ENCODE data around the gene ZFAND6. TPM values are rescaled to one million over a fixed set of nuclear protein-coding genes. Genes with fewer than 3 reads are reported as not detected.
A peak's percentile ranks its signal among the peaks of the same experiment; 100 is the strongest.

The ZFAND6 gene
- total RNA-seq, 1 experiment from 2014 or later = 177 TPM

DNA sequence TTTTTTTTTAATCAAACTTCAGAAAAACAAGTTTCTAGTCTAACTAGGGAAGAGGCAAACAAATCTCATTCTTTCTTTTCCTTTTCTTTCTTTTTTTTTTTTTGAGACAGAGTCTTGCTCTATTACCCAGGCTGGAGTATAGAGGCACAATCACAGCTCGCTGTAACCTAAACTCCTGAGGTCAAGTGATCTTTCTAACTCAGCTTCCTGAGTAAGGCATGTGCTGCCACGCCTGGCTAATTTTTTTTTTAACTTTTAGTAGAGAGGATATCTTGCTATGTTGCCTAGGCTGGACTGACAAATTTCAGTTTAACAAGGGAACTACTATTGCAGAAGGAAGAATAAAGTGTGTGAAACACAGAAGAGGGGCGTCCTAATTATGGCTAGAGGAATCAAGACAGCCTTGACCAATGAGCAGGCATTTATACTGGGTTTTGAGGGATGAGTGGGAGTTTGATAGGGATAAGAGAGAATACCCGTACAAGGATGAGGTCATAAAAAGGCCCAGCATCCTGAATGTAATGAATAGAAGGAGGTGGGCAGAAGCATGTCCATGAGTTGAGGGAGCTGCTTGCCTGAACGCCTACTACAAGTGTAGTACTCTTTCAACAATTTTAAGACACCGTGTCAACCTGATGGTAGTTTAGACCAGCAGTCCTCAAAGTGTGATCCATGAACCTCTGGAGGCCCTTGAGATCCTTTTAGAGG, 6.7 kb upstream of the ZFAND6 start:
- no peak for DNase-seq (ENCODE audit: low read depth)

DNA sequence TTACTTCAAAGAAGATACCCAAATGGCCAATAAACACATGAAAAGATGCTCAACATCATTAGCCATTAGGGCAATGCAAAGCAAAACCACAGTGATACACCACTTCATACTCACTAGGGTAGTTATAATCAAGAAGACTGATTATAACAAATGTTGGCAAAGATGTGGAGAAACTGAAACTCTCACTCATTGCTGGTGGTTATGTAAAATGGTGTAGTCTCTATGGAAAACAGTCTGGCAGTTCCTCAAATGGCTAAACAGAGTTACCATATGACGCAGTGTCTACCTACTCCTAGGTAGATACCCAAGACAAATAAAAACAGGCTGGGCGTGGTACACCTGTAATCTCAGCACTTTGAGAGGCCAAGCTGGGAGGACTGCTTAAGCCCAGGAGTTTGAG, 3.5 kb upstream of the ZFAND6 start:
- no peak for DNase-seq (ENCODE audit: low read depth)

DNA sequence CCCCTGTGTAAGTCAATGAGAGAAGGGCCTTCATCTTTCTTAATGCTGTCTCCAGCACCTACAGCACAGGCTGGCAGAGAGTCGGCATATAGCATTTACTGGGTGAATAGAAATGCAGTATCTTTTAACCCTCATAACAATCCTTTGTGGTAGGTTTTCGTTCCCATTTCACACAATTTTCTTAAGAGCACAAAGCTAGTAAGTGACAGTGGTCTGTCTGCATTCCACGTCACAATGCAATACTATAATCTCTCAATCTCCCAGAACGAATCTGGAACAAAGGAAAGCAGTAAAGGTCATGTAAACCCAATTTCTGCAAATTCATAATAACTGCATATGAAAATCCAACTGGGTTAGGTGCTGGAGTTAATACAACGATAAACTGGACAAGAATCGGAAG, 1.4 kb upstream of the ZFAND6 start:
- no peak for DNase-seq (ENCODE audit: low read depth)

DNA sequence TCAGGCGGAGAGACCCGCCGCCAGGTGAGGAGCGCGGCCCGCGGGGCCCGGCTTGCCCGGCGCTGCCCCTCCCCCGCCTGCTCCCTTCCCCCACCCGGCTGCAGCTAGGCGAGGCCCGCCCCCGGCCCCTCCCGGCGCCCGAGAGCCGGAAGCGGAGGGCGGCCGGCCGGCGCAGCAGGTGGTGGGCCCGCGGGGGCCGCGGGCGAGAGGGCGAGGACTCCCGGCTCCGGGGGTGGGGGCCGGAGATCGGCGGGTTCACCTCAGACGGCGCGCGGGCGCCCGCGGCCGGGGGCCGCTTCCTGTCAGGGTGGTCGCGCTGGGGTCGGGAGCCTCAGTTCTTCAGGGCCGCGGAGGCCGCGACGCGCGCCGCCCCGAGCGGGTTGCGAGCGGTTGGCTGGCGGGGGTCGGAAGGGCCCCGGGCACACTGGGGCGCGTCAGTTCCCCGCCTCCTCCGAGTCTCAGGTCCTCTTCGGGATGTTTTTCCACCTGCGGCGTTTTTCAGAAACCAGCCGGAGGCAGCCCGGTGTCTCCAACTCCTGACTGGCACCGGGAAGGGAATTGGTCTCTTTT, 395 bp downstream of the ZFAND6 start:
- peak; percentile 70 for DNase-seq (ENCODE audit: low read depth)

DNA sequence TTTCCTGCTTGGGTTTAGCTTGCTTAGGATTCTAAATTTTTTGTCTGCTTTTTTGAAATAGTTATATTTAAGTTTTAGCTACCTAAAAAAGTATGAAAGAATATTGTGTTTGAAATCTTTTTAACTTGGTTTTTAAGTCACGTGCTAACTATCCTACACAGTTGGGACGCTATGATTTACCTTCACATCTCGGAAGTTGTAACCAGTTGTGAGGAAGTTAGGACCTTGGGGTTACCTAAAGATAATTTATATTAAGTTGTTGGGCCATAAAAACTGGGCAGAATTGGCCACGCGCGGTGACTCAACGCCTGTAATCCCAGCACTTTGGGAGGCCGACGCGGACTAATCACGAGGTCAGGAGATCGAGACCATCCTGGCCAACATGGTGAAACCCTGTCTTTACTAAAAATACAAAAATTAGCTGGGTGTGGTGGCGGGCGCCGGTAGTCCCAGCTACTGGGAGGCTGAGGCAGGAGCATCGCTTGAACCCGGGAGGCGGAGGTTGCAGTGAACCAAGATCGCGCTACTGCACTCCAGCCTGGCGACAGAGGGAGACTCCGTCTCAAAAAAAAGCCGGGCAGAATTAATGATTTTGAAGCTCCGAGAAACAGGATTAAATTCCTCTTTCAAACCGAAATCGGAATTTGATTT, 1.0 kb downstream of the ZFAND6 start:
- DNase-seq (ENCODE audit: low read depth) = peak; percentile 58

DNA sequence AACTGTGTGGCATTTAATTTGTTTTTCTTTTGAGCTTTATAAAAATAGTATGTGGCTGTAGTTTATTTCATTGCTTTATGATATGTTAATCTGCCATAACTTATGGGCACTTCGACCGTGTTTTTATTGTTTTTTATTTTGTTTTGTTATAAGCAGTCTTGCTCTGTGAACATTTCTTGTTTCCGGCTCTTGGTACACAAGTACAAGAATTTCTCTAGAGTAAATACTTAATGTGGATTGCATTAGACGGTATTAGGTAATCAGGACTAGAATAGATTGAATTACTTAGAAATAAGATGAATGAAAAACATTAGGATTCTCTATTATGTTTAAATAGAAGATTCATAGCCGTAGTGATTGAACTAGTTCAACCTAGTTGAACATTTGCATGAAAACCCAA, 2.1 kb downstream of the ZFAND6 start:
- DNase-seq (ENCODE audit: low read depth) = no peak

DNA sequence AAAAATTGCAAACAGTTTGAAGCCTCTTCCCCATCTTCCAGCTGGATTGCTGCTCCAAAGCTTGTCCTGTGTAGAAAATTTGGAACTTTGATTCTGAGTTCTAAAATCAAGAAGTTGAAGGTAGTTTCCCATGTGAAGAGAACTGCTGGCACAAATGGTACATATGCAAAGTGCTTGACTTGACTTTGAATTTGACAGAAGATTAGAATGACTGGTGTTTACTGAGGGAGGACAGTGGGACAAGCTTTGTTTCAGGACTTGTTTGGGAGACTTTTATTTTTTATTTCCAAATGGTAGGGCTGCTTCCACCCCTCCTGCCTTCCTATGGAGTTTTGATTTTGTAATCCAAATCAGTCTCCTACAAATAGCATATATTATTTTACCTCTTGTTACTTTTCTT, 7.4 kb downstream of the ZFAND6 start:
- no peak for DNase-seq (ENCODE audit: low read depth)

DNA sequence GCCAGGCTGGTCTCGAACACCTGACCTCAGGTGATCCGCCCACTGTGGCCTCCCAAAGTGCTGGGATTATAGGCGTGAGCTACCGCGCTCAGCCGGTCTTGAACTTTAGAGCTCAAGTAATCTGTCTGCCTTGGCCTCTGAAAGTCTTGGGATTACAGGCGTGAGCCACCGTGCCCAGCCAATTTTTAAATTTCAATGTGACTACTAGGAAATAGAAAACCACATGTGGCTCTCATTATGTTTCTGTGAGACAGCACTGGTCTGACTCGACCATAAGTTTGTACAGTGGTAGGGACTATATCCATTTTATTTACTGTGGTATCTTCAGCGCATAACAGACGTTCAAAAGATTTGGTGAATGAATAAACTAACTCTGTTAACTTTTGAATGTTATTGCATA, 9.1 kb downstream of the ZFAND6 start:
- peak; percentile 32 for DNase-seq (ENCODE audit: low read depth)

DNA sequence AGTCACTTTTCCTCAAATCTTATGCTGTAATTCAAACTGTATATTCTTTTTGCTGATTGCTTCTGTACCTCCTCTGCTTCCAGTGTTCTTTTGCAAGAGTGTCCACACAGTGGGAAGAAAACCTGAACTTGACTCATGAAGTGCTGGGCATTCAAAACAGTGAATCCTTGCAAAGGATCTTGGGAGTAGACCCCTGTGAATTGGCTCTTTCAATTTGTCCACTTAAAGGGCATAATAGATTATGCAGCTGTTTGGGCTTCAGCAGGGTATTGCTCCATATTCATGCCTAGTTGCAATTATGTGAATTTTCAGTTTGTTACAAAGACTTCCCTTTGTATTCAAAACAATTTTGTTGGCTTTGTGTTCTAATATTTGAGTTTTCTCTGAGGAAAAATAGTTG, 11.4 kb downstream of the ZFAND6 start:
- DNase-seq (ENCODE audit: low read depth) = peak; percentile 18

DNA sequence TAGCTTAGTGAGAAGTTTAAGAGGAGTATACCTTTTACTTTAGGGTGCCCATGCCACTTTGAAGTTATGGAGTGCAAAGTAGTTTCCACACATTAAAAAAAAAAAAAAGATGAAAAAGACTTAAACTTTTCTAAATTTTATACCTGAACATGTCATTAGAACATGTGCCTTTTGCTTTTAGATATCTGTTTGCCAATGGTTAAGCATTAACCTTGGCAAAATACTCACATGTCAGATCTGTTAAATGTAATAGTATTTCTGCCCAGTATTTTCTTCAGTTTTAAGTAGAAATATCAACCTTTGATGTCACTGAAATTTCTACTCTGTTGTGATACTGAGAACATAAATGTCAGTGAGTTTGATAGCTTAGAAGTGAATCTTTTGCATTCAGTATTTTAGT, 12.2 kb downstream of the ZFAND6 start:
- no peak for DNase-seq (ENCODE audit: low read depth)

DNA sequence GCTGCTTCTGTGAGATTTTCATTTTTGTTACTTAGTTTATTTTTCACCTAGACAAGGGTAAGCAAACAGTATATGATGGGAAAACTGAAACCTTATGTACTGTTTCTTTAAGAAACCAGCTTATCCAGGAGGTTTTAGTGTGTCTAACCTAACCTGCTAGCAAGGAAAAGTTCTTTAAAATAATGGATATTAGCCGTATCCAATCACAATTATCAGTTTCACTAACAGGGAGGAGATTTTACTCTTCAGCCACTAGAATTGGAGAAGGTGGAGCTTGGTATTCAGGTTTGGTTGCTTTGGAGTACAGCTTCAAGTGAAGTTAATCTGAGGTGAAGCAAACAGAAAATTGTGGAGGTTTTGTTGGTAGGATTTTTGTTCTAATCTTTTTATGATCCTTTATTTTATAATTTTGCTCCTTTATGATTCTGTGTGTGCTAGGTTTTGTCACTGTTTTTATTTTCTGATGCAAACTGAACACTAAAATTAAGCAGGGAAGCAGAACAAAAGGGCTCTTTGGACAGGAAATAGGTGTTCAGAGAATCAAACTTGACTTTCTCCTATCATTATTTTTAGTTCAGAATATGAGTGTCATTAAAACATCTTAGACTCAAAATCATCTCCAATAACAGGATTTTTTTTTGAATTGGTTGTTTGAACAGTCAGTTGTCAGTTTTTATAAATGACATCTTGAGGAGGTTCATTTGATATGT, 13.0 kb downstream of the ZFAND6 start:
- DNase-seq (ENCODE audit: low read depth) = peak; percentile 95

DNA sequence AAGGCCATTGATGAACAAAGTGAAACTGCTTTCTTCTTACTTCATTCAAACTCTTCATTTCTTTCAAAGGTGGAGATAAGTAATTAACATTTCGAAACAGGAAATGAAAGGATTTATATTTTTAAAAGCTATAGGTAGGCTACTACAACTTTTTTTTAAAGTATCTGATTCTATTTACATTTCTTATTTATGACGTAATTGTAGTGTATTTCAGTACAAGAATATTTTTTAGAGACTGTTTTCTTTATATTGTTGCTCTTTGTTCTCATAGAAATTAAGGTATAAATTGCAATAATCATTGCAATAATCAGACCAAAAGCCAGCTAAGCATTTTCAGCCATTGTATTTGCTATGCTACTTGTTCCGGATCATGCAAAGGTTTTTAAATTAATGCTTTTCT, 13.7 kb downstream of the ZFAND6 start:
- no peak for DNase-seq (ENCODE audit: low read depth)

DNA sequence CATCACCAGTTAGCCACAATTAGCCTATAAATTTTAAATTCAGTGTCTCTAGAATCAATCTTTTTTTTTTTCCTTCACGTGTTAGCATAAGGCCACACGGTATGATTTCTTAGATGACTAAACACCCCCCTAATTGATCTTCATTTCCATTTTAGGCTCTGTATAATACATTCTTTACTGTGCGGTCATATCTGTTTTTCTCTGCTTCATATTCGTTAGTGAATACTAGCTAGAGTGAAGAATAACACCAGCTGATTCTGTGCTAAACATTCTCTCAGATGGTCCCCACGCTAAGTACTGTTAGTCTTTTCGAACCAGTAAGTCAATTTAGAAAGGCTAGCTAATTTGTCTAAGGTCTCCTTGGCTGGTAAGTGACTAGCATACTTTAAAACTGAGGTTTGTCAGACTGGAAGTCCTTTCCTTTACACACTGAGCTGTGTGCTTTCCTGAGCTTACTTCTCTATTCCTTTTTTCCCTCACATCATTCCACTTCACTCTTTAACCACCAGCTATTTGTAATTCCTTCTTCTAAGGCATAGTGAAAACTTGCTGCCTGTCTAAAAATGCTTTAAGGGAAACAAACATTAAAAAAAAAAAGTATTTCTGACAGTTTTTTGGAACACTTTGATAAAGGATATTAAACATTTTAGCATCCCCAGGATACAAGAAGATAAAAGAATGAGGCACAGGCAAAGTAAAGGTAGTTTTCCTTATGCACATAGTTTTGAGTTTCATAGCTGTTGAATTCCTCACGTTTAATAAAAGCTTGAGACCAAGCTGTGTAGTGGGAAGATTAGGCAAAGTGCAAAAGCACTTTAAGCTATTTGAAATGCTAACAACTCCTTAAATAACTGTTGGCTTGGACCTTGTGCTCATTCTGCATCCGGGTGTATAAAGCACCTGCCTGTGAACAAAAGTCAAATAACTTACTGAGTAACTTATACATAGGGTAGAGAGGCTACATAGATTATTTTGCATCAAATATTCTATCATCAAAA, 17.1 kb downstream of the ZFAND6 start:
- DNase-seq (ENCODE audit: low read depth) = peak; percentile 13

DNA sequence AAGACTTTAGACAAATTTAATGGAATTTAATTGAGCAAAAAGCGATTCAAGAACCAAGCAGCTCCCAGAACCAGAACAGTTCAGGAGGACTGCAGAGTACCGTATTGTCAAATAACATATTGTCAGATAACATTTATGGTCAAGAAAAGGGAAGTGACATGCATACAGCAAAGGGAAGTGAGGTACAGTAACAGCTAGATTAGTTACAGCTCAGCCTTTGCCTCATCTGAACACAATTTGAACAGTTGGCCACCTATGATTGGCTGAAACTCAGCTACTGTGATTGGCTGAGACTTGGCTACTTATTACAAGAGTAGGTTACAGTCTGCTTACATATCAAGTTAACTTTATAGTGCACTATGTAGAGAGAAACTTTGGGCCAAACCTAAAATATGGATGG, 21.9 kb downstream of the ZFAND6 start:
- no peak for DNase-seq (ENCODE audit: low read depth)

DNA sequence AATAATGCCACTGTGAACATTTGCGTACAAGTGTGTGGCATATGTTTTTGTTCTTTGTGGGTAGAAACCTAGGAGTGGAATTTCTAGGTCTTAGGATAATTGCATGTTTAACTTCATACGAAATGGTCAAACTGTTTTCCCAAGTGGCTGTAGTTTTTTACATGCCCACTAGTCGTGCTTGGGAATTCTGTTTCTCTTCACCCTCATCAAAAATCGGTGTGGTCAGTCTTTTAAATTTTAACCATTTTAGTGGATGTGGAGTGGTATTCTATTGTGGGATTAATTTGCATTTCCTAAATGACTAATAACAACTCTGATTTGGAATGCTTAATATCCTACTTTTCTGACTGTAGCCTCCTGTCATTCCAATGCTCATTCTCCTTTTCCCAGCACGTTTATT, 27.6 kb downstream of the ZFAND6 start:
- DNase-seq (ENCODE audit: low read depth) = peak; percentile 8

DNA sequence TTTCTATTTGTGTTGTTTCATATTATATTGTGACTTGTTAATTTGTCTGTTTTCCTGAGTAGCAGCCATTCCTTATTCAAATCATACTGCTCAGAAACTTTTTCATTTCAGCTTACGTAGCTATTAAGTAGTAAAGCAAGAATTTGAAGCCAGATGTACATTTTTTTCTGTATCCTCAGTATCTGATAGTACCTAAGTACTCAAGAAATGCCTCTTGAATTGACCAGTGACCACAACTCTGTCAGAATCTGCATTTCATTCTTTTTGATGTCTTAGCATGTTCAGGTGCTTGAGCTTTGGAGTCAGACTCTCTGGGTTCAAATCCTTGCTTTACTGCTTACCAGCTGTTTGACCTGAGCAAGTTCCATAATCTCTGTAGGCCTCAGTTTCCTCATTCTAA, 30.6 kb downstream of the ZFAND6 start:
- no peak for DNase-seq (ENCODE audit: low read depth)

DNA sequence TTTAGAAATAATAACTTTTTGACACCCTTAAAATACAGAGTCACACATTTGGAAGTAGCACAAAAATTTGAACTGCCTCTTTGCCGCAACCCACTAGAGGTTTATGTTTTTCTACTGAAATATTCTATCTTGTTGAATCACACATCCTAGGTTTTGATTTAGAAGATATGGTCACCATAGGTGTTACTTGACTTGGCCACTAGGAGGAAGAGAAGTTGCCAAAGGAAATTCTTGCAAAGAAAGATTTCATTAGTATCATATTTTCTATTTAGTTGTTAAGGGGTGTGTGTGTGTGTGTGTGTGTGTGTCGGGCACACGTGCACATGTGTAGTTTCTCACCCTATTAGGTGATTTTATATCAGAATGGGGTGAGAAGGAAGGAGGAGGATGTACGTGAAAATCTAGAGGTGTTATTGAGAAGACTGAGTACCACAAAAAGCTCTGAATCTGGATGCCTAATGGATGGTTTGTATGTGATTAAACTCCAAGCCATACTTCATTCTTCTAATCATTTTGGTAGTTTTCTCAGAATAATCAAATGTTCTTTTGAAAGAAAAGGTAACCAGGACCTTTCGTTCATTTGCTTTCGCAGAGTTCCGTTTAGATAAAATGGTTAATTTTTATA, 31.5 kb downstream of the ZFAND6 start:
- no peak for DNase-seq (ENCODE audit: low read depth)

DNA sequence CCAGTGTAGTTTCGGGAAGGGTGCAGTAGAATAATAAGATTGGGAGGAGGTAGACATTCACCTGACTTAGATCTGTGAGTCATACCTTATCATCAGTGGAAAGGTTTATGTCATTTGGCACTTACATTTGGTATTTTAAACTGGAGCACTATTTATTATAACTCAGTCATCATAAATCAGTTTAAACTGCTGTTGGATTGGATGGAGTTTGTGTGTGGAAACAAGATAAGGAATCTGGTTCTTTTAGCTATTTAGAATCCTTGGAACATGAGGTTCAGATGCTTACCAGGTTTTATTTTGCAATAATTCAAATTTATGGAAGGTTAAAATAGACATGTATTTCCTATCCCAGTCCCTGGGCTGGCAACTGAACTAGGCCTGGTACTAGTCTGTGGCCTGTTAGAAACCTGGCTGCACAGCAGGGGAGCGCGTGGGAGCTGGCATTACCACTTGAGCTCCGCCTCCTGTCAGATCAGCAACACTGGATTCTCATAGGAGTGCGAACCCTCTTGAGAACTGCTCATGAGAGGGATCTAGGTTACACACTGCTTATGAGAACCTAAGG, 34.5 kb downstream of the ZFAND6 start:
- DNase-seq (ENCODE audit: low read depth) = peak; percentile 36

DNA sequence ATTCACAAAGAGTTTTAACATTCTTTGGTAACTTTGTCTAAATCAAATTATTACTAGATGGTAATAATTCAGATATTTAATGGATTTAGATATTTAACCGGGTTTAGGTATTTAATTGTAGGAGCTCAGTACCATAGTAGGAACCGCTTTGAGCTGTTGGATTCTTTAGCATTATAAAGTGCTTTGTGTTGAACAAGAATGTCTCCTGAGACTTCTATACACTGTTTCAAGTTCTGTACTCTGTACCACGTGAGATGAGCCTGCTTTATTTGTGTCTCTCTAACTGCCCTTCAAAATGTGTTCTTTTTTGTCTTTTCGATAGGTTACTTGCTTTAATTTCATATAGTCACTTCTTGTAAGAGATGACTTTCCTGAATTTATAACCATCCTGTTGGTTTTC, 36.0 kb downstream of the ZFAND6 start:
- no peak for DNase-seq (ENCODE audit: low read depth)

DNA sequence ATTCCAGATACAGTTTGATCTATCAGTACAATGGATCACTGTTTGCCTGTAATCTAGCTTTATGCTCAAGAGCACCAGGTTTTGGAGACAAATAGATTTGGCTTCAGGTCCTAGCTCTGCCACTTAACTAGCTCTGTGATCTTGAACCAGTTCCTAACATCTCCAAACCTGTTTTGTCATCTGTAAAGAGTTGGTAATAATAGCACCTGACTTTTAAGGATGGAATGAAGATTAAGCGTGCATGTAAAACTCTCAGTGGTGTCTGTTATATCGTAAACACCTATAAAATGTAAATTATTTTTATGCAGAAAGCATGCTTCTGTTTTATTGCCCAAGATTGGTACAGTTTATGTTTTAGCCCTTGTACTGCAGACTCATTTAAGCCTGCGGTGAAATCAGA, 36.5 kb downstream of the ZFAND6 start:
- no peak for DNase-seq (ENCODE audit: low read depth)

DNA sequence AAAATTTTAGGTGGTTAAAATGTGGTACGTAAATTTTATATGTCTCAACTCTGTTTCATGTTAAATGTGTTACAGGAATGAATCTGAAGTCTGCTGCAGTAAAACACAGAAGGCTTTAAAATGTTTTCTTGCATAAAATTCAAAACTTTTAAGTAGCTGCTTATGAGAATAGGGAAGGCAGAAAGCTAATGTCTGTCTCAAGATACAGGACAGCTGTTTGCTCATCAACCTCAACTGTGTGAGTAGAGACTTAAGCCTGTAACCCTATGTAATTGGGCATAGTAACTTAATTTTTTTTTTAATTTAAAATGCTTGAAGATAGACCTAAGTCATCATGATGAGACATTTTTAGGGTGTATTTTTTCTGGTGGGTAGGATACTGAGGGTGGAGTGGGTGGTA, 38.9 kb downstream of the ZFAND6 start:
- DNase-seq (ENCODE audit: low read depth) = no peak
